ENCODE data around the gene ARRB2. TPM values are rescaled to one million over a fixed set of nuclear protein-coding genes. Genes with fewer than 3 reads are reported as not detected.
"Not testable (repeated sequence)": the region's sequence is repeated elsewhere in the genome, so short reads cannot be mapped to it uniquely, and the experiment has no call there.

ARRB2 gene
- total RNA-seq, 1 donor from 2014 or later: 5.8 TPM

DNA sequence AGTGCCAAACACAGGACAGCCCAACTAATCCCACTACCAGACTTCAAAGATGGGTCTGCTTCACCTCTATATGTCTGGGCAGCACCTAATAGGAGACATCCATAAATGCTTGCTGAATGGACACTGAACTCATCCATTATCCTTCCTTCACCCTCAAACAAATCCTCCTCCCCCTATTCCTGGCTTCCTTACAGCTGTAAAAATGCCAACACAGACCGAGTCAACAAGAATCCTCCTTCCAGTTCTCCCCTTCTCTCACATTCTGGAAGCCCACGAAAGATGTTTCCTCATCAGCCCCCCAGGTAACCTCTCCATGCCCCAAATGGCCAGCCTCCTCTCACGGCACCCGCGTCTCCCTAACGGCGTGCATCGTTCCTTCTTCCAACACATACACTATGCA, 18.7 kb upstream of the ARRB2 start:
- TF ChIP-seq, protein P1, sequence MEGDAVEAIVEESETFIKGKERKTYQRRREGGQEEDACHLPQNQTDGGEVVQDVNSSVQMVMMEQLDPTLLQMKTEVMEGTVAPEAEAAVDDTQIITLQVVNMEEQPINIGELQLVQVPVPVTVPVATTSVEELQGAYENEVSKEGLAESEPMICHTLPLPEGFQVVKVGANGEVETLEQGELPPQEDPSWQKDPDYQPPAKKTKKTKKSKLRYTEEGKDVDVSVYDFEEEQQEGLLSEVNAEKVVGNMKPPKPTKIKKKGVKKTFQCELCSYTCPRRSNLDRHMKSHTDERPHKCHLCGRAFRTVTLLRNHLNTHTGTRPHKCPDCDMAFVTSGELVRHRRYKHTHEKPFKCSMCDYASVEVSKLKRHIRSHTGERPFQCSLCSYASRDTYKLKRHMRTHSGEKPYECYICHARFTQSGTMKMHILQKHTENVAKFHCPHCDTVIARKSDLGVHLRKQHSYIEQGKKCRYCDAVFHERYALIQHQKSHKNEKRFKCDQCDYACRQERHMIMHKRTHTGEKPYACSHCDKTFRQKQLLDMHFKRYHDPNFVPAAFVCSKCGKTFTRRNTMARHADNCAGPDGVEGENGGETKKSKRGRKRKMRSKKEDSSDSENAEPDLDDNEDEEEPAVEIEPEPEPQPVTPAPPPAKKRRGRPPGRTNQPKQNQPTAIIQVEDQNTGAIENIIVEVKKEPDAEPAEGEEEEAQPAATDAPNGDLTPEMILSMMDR (IDR thresholded peaks at IDR 0.05; ENCODE audit: insufficient read depth, low read length, poor library complexity, severe bottlenecking): no peak
- H3K36me3 ChIP-seq (ENCODE audit: control insufficient read depth, insufficient read depth, low read length): no peaks in the 10 kb centered on the region
- no peak for DNase-seq (ENCODE audit: low read depth)
- H3K4me3 ChIP-seq (ENCODE audit: low read depth, low read length): no peak overlapping the region
- H3K27me3 ChIP-seq (ENCODE audit: control insufficient read depth, insufficient read depth, low read length): no peaks in the 10 kb centered on the region

DNA sequence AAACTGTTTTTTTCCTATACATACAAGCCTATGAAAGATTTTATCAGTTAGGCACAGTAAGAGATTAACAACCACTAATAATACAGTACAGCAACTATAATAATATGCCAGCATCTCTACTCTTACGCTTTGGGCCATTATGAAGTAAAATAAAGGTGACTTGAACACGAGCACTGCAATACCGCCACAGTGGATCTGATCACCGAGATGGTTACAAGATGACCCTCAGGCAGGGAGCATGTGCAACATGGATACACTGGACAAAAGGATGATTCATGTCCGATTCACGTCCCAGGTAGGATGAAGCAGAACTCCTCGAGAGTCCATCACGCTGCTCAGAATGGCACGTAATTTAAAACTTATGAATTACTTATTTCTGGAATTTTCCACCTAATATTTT, 17.0 kb upstream of the ARRB2 start:
- Histone ChIP-seq H3K36me3 (ENCODE audit: control insufficient read depth, insufficient read depth, low read length) (no peaks in the 10 kb centered on the region), H3K4me3 (ENCODE audit: low read depth, low read length) (no peak overlapping the region), H3K27me3 (ENCODE audit: control insufficient read depth, insufficient read depth, low read length) (no peaks in the 10 kb centered on the region)
- TF ChIP-seq, protein P1 (IDR thresholded peaks at IDR 0.05; ENCODE audit: insufficient read depth, low read length, poor library complexity, severe bottlenecking): no peak
- DNase-seq (ENCODE audit: low read depth): no peak

DNA sequence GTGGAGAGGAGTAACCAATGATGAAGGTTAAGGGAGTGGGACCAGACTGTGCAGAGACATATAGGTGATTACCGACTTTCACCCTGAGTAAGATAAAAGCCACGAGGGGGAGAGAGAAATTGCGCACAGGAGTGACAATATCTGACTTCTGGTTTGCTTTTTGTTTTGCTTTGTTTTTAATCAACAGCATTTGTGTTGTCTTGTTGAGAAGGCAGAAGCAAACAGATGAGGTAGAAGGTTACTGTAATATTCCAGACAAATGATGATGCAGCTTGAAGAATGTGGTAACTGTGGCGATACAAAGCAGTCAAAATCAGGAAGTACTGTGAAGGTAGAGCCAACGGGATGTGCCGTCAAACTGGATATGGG, 14.0 kb upstream of the ARRB2 start:
- DNase-seq (ENCODE audit: low read depth): no peak
- no peaks in the 10 kb centered on the region for H3K36me3 ChIP-seq (ENCODE audit: control insufficient read depth, insufficient read depth, low read length)
- H3K4me3 ChIP-seq (ENCODE audit: low read depth, low read length): no peak overlapping the region
- TF ChIP-seq, protein P1 (IDR thresholded peaks at IDR 0.05; ENCODE audit: insufficient read depth, low read length, poor library complexity, severe bottlenecking): no peak
- H3K27me3 ChIP-seq (ENCODE audit: control insufficient read depth, insufficient read depth, low read length): no peaks in the 10 kb centered on the region

DNA sequence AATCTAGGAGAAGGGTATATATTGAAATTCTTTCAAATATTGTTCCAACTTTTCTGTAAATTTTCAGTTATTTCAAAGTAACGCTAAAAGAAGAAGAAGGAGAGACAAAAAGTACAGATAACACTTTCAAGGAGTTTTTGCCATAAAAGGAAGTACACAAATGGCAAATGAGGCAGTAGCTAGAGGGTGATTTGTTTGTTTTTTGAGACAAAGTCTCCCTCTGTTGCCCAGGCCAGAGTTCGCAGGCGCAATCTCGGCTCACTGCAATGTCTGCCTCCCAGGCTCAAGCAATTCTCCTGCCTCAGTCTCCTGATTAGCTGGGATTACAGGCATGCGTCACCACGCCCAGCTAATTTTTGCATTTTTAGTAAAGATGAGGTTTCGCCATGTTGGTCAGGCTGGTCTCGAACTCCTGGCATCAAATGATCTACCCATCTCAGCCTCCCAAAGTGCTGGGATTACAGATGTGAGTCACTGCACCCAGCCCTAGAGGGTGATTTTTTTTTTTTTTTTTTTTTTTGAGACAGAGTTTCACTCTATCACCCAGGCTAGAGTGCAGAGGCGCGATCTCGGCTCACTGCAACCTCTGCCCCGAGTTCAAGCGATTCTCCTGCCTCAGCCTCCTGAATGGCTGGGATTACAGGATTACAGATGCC, 10.9 kb upstream of the ARRB2 start:
- not testable (repeated sequence) for H3K27me3 ChIP-seq (ENCODE audit: control insufficient read depth, insufficient read depth, low read length)

DNA sequence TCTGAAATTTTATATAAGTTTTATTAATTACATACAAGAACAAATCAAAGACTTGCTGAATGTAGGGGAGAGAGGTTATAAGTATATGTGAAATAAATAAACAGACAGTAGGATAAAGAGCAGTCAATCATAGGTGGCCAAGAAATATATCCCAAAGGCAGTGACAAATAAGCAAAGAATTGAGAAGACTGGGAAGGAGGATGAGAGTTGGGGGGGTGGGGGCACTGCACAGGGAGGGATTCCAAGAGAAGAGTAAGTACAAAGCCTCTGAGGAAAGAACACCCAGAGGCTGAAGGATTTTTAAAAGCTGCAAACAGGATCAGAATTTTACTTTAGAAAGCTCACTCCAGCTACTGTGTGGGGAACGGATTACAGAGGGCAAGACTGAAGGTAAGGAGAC, 9.3 kb upstream of the ARRB2 start:
- Histone ChIP-seq H3K27me3 (ENCODE audit: control insufficient read depth, insufficient read depth, low read length) (no peaks in the 10 kb centered on the region), H3K4me3 (ENCODE audit: low read depth, low read length) (no peak overlapping the region), H3K36me3 (ENCODE audit: control insufficient read depth, insufficient read depth, low read length) (no peaks in the 10 kb centered on the region)
- TF ChIP-seq, protein P1 (IDR thresholded peaks at IDR 0.05; ENCODE audit: insufficient read depth, low read length, poor library complexity, severe bottlenecking): no peak
- DNase-seq (ENCODE audit: low read depth): no peak

More for the DNA sequence above, 10.9 kb upstream of the ARRB2 start:
- H3K4me3 ChIP-seq (ENCODE audit: low read depth, low read length); DNase-seq (ENCODE audit: low read depth); H3K36me3 ChIP-seq (ENCODE audit: control insufficient read depth, insufficient read depth, low read length): not testable (repeated sequence)

DNA sequence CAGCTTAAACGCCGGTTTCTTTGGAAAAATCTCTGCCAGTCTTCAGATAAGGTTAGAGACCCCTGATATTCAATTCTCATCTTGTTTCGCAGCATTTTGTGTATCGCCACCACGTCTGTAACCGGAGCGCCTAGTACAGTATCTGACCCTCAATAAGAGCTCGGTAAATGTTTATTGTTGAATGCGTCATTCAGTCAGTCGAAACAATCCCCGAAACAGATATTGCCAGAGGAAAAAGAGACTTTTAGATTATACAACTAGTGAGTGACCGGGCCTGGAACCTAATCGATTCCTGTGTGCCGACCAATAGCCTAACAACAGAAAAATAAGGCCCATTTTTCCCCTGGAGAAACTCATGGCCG, 7.1 kb upstream of the ARRB2 start:
- Histone ChIP-seq H3K36me3 (ENCODE audit: control insufficient read depth, insufficient read depth, low read length) (no peaks in the 10 kb centered on the region), H3K27me3 (ENCODE audit: control insufficient read depth, insufficient read depth, low read length) (no peaks in the 10 kb centered on the region), H3K4me3 (ENCODE audit: low read depth, low read length) (peak overlapping the region; percentile 93)
- DNase-seq (ENCODE audit: low read depth): no peak
- TF ChIP-seq, protein P1 (IDR thresholded peaks at IDR 0.05; ENCODE audit: insufficient read depth, low read length, poor library complexity, severe bottlenecking): no peak

DNA sequence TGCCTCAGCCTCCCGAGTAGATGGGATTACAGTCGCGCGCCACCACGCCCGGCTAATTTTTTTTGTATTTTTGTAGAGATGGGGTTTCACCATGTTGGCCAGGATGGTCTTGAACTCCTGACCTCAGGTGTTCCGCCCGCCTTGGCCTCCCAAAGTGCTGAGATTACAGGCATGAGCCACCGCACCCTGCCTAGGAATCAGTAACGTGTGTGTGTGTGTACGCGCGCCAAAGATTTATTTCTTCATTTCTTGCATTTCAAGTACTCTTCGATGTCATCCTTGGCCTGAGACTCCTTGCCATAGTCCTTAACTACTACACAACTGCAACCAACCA, 5.9 kb upstream of the ARRB2 start:
- peak overlapping the region; percentile 93 for H3K4me3 ChIP-seq (ENCODE audit: low read depth, low read length)
- not testable (repeated sequence) for H3K36me3 ChIP-seq (ENCODE audit: control insufficient read depth, insufficient read depth, low read length); DNase-seq (ENCODE audit: low read depth); H3K27me3 ChIP-seq (ENCODE audit: control insufficient read depth, insufficient read depth, low read length)
